Prostate gland (tissue), 2 donors: Measurements from ENCODE around the gene BMP7.

Source experiments
- CTCF ChIP-seq, 4 experiments: fragments of 200-600 bp in 2 of 4; fragments of 450-650 bp in 2 of 4; sonication (generic) in 2 of 4; IDR thresholded peaks; 1 replicate in 3 of 4; 2 replicates in 1 of 4; pipeline ENCODE4 v1.5.1; 2016 to 2019; ENCODE audit warnings: antibody characterized with exemption in 4 of 4, mild to moderate bottlenecking in 2 of 4, moderate library complexity in 2 of 4
- POLR2A ChIP-seq: fragments of 450-650 bp; IDR thresholded peaks from one replicate; pipeline ENCODE4 v1.6.1; 2016; ENCODE audit warnings: antibody characterized with exemption, mild to moderate bottlenecking
- POLR2AphosphoS5 ChIP-seq: sonication (generic); formaldehyde crosslinking; IDR thresholded peaks from one replicate; pipeline ENCODE4 v1.6.1; 2017; ENCODE audit warnings: antibody characterized with exemption

GRCh38 chr20:57257701-57258453 is 8.6 kb downstream of the BMP7 start:
- TF ChIP-seq CTCF (IDR thresholded peaks at IDR 0.05) (no peak), POLR2A (no peak), POLR2AphosphoS5 (no peak)
